Colonic mucosa (tissue), 4 donors: ENCODE results near the gene SLC25A21. TPM values are rescaled to one million over a fixed set of nuclear protein-coding genes. Genes with fewer than 3 reads are reported as not detected.

Experiments used
- DNase-seq: peaks from one replicate; pipeline ENCODE4 v3.0.0-alpha.2; 2020
- H3K27ac ChIP-seq: fragments of 200-600 bp; one replicate; pipeline ENCODE4 v1.8.0; 2021
- H3K27me3 ChIP-seq: fragments of 200-600 bp; one replicate; pipeline ENCODE4 v1.8.0; 2021
- H3K36me3 ChIP-seq: fragments of 200-600 bp; one replicate; pipeline ENCODE4 v1.8.0; 2021
- H3K4me1 ChIP-seq: fragments of 200-600 bp; one replicate; pipeline ENCODE4 v1.8.0; 2021; ENCODE audit warnings: mild to moderate bottlenecking
- H3K4me3 ChIP-seq: fragments of 200-600 bp; one replicate; pipeline ENCODE4 v1.8.0; 2021
- H3K9ac ChIP-seq, 2 donors: one replicate each; pipeline ENCODE4 v1.7.0; 2013; ENCODE audit warnings: control low read depth in 2 of 2, low read depth in 2 of 2, low read length in 2 of 2
- H3K9me3 ChIP-seq: fragments of 200-600 bp; one replicate; pipeline ENCODE4 v1.8.0; 2021
- intact Hi-C: fragments of 100-400 bp; cut with DNase I; formaldehyde crosslinking; loops from one replicate; pipeline ENCODE4 v1.14.1; 2022
- total RNA-seq, 2 donors: library from RNA; stranded (reverse); fragmentation: NEBNext Ultra II Directional in 1 of 2; extraction: Animal tissue kit (Norgen Biotek cat#: 25700) in 1 of 2; gene quantifications; one replicate each; pipeline ENCODE4 v1.2.1, GENCODE V29; 2021
- TF ChIP-seq, protein P1 (sequence below): fragments of 200-600 bp; IDR thresholded peaks from one replicate; pipeline ENCODE4 v1.8.0; 2022; ENCODE audit warnings: antibody characterized with exemption, mild to moderate bottlenecking
- donor health status: healthy.
- donor health status: DM: no; HTN: no; CAD: no.
- donor health status: DM: no; HTN: no; CAD: no.

The SLC25A21 gene
- total RNA-seq, 2 donors from 2014 or later: 0.77 to 0.82 TPM

GRCh38 chr14:37054869-37055268 lies 117.5 kb downstream of the SLC25A21 start:
- TF ChIP-seq, protein P1, sequence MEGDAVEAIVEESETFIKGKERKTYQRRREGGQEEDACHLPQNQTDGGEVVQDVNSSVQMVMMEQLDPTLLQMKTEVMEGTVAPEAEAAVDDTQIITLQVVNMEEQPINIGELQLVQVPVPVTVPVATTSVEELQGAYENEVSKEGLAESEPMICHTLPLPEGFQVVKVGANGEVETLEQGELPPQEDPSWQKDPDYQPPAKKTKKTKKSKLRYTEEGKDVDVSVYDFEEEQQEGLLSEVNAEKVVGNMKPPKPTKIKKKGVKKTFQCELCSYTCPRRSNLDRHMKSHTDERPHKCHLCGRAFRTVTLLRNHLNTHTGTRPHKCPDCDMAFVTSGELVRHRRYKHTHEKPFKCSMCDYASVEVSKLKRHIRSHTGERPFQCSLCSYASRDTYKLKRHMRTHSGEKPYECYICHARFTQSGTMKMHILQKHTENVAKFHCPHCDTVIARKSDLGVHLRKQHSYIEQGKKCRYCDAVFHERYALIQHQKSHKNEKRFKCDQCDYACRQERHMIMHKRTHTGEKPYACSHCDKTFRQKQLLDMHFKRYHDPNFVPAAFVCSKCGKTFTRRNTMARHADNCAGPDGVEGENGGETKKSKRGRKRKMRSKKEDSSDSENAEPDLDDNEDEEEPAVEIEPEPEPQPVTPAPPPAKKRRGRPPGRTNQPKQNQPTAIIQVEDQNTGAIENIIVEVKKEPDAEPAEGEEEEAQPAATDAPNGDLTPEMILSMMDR: no peak
- Histone ChIP-seq H3K9ac (no peak overlapping the region), H3K27me3 (no peaks in the 10 kb centered on the region), H3K36me3 (no peaks in the 10 kb centered on the region), H3K4me1 (no peaks in the 10 kb centered on the region), H3K9me3 (no peaks in the 10 kb centered on the region), H3K27ac (no peak overlapping the region), H3K4me3 (no peak overlapping the region)
- DNase-seq: no peak
- intact Hi-C loops: no loop called here

DNA sequence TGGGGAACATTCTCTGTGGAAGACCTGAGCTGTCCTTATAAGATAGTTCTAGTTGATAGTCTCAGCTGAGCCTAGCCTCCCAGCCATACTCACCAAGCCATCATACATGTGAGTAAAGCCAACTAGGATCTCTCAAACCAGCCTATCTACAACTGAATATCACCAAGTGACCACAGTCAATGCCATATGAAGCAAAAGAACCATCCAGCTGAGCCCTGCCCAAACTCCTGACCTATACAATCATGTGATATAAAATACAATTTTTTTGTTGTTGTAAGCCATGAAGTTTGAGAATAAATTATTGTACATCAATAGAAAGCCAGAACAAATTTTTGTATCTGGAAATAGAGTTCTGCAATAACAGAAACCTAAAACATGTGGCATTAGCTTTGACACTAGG lies 118.3 kb downstream of the SLC25A21 start:
- TF ChIP-seq, protein P1: no peak
- no peak for DNase-seq
- no peaks in the 10 kb centered on the region for H3K4me1 ChIP-seq
- no peaks in the 10 kb centered on the region for H3K9me3 ChIP-seq
- no peak overlapping the region for H3K9ac ChIP-seq
- no peaks in the 10 kb centered on the region for H3K36me3 ChIP-seq
- no peak overlapping the region for H3K4me3 ChIP-seq
- H3K27me3 ChIP-seq: no peaks in the 10 kb centered on the region
- no peak overlapping the region for H3K27ac ChIP-seq
- intact Hi-C loops: no loop called here

DNA sequence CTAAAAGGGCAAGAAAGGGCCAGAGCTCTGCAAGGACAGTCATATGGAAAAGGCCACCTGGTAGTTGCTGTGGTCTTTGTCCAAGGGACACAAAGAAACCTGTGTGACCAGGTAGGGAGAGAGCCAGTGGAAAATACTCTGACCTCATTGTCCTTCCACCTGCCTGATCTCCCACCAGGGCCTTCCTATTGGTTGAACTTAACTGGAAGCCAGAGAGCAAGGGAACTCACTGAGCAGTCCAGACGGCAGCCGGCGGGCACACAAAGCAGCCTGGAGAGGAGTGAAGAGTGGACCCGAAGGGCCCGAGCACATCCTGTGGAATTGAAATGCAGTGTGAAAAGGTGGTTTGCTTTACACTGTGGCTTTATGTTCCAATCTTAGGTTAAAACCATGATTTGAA lies 120.7 kb downstream of the SLC25A21 start:
- DNase-seq: no peak
- Histone ChIP-seq H3K27me3 (no peaks in the 10 kb centered on the region), H3K9ac (no peak overlapping the region), H3K9me3 (no peaks in the 10 kb centered on the region), H3K4me1 (no peaks in the 10 kb centered on the region), H3K27ac (no peak overlapping the region), H3K36me3 (no peaks in the 10 kb centered on the region), H3K4me3 (no peak overlapping the region)
- intact Hi-C loops: no loop called here
- TF ChIP-seq, protein P1: no peak

DNA sequence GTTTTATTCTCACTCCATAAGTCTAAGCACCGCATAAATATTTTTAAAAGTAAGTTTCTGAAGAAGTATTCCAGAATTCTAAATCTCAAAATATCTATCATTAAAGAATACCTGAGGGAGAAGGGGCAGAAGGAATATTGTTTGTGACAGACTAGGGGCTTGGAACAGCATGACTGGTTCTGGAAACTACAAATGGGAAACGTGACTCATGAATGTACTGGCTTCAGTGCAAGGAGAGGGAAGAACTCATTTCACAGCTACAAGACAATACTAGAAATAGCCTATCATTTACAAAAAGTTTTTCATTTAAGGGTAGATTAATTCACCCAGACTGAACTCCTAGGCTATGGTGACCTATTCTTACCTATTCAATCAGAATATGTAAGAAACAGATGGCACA lies 121.3 kb downstream of the SLC25A21 start:
- Histone ChIP-seq H3K27ac (no peak overlapping the region), H3K9ac (no peak overlapping the region), H3K4me1 (no peaks in the 10 kb centered on the region), H3K9me3 (no peaks in the 10 kb centered on the region), H3K27me3 (no peaks in the 10 kb centered on the region), H3K4me3 (no peak overlapping the region), H3K36me3 (no peaks in the 10 kb centered on the region)
- no peak for DNase-seq
- intact Hi-C loops: no loop called here
- TF ChIP-seq, protein P1: no peak

GRCh38 chr14:37048666-37049071 lies 123.7 kb downstream of the SLC25A21 start:
- Histone ChIP-seq H3K9ac (no peak overlapping the region), H3K27me3 (no peaks in the 10 kb centered on the region), H3K9me3 (no peaks in the 10 kb centered on the region), H3K4me3 (no peak overlapping the region), H3K4me1 (no peaks in the 10 kb centered on the region), H3K27ac (no peak overlapping the region), H3K36me3 (no peaks in the 10 kb centered on the region)
- no peak for DNase-seq
- TF ChIP-seq, protein P1: no peak
- intact Hi-C loops: no loop called here

DNA sequence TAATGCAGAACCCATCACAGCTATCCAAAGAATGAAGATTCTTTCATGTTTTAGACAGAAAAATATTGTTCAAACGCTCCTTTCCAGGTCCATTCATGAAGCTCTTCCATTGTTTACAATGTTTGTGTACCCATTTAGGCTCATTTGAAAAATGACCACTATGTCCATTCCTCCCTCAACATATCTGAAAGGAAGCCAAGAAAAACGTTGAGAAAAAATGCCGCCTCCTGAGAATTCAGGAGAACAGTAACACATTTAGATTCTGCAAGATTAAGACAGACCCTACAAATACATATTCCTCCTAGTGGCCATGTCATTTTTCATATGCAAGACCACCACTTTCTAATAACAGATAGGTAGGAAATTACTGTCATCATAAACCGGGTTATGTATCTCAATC lies 124.4 kb downstream of the SLC25A21 start:
- TF ChIP-seq, protein P1: no peak
- no peaks in the 10 kb centered on the region for H3K9me3 ChIP-seq
- no peaks in the 10 kb centered on the region for H3K27me3 ChIP-seq
- DNase-seq: no peak
- intact Hi-C loops: no loop called here
- H3K36me3 ChIP-seq: no peaks in the 10 kb centered on the region
- H3K9ac ChIP-seq: no peak overlapping the region
- no peak overlapping the region for H3K4me3 ChIP-seq
- no peaks in the 10 kb centered on the region for H3K4me1 ChIP-seq
- no peak overlapping the region for H3K27ac ChIP-seq
